GM10248 (cell line): Measurements from ENCODE around the gene PLVAP.

Source experiments
- CTCF ChIA-PET: fragments of 300-600 bp; sonication (Branson Sonifier 250); formaldehyde crosslinking; extraction: SDS; loops from one replicate; lab custom pipeline; 2021; ENCODE audit warnings: antibody characterized with exemption; lab: Yijun Ruan, JAX
- POLR2A ChIA-PET: fragments of 350-650 bp; sonication (Branson Sonifier 250); formaldehyde crosslinking; extraction: SDS; loops from one replicate; lab custom pipeline; 2020; ENCODE audit warnings: antibody characterized with exemption; lab: Yijun Ruan, JAX
- DNase-seq: peaks from one replicate; pipeline ENCODE4 v3.0.0; 2012; ENCODE audit errors: extremely low spot score
- CTCF ChIP-seq: IDR thresholded peaks from 2 replicates; pipeline ENCODE4 v1.5.1; 2012; ENCODE audit warnings: mild to moderate bottlenecking, low read depth; ENCODE audit errors: extremely low read depth, missing control alignments, control extremely low read depth

The PLVAP gene

GRCh38 chr19:17324357-17325114, 52.6 kb downstream of the PLVAP start:
- TF ChIP-seq CTCF = no peak
- ChIA-PET CTCF (interaction anchor here (2.1 kb wide), 1 partner anchor 61 kb away, joined by 5 read pairs; no protein-coding TSS in a partner anchor), POLR2A (no interaction called here)
- no peak for DNase-seq

- DNase-seq = no peak
- ChIA-PET POLR2A (no interaction called here), CTCF (interaction anchor here (2.1 kb wide), 1 partner anchor 62 kb away, joined by 5 read pairs; no protein-coding TSS in a partner anchor)
- TF ChIP-seq CTCF = no peak
These were observed 53.2 kb downstream of the PLVAP start for GRCh38 chr19:17323964-17324332.

- DNase-seq = no peak
- CTCF ChIA-PET = interaction anchor here (2.1 kb wide), 1 partner anchor 63 kb away, joined by 5 read pairs; no protein-coding TSS in a partner anchor
- no peak for TF ChIP-seq CTCF
- POLR2A ChIA-PET = no interaction called here
These were observed 53.7 kb downstream of the PLVAP start for GRCh38 chr19:17323300-17323963.

- no peak for TF ChIP-seq CTCF
- POLR2A ChIA-PET = no interaction called here
- CTCF ChIA-PET = no interaction called here
- no peak for DNase-seq
These were observed 54.3 kb downstream of the PLVAP start for GRCh38 chr19:17322854-17323253.

- ChIA-PET CTCF (interaction anchor here (0.9 to 1.5 kb wide), 4 partner anchors 10 to 62 kb away, joined by 3 to 4 read pairs (median 3); partner anchors contain the start of gene MRPL34), POLR2A (interaction anchor here (0.9 to 1.2 kb wide), 2 partner anchors 10 to 13 kb away, joined by 4 read pairs; partner anchors contain the start of gene DDA1)
- TF ChIP-seq CTCF = no peak
- DNase-seq = no peak
These were observed 55.3 kb downstream of the PLVAP start for GRCh38 chr19:17321655-17322489.

GRCh38 chr19:17320435-17320834, 56.7 kb downstream of the PLVAP start:
- POLR2A ChIA-PET = interaction anchor here (0.5 to 1.0 kb wide), 2 partner anchors 14 to 23 kb away, joined by 3 read pairs; partner anchors contain the start of gene ANO8
- TF ChIP-seq CTCF = no peak
- no peak for DNase-seq
- CTCF ChIA-PET = interaction anchor here (1.0 to 1.5 kb wide), 2 partner anchors 15 to 27 kb away, joined by 3 read pairs; partner anchors contain the start of gene MRPL34
